Smooth muscle cell (in vitro differentiated cells): ENCODE results near the gene PRPS2. TPM values are rescaled to one million over a fixed set of nuclear protein-coding genes. Genes with fewer than 3 reads are reported as not detected.

Experiments
- DNase-seq: peaks from one replicate; lab custom pipeline; 2025; ENCODE audit not compliant: unreplicated experiment; lab: John Stamatoyannopoulos, UW
- H2AFZ ChIP-seq: fragments of 200-600 bp; sonication (generic); 2 replicates; pipeline ENCODE4 v1.6.0; 2016; ENCODE audit warnings: antibody characterized with exemption, low read depth, mild to moderate bottlenecking
- H3F3A ChIP-seq: fragments of 200-600 bp; sonication (generic); 2 replicates; pipeline ENCODE4 v1.6.0; 2017; ENCODE audit warnings: antibody characterized with exemption, low read depth
- H3K27ac ChIP-seq: fragments of 200-600 bp; sonication (generic); 2 replicates; pipeline ENCODE4 v1.5.1; 2016; ENCODE audit warnings: low read depth, mild to moderate bottlenecking
- H3K27me3 ChIP-seq: fragments of 200-600 bp; sonication (generic); 2 replicates; pipeline ENCODE4 v1.6.1; 2016; ENCODE audit warnings: low read depth, mild to moderate bottlenecking
- H3K36me3 ChIP-seq: fragments of 200-600 bp; sonication (generic); 2 replicates; pipeline ENCODE4 v1.5.1; 2016; ENCODE audit warnings: low read depth
- H3K4me1 ChIP-seq: fragments of 200-600 bp; sonication (generic); 2 replicates; pipeline ENCODE4 v1.5.1; 2016; ENCODE audit warnings: low read depth
- H3K4me2 ChIP-seq: fragments of 200-600 bp; sonication (generic); 2 replicates; pipeline ENCODE4 v1.6.0; 2016; ENCODE audit warnings: mild to moderate bottlenecking
- H3K4me3 ChIP-seq: fragments of 200-600 bp; sonication (generic); 2 replicates; pipeline ENCODE4 v1.5.1; 2016; ENCODE audit warnings: mild to moderate bottlenecking
- H3K79me2 ChIP-seq: fragments of 200-600 bp; sonication (generic); 2 replicates; pipeline ENCODE4 v1.6.0; 2016; ENCODE audit warnings: low read depth, mild to moderate bottlenecking
- H3K9ac ChIP-seq: fragments of 200-600 bp; sonication (generic); 2 replicates; pipeline ENCODE4 v1.6.0; 2016; ENCODE audit warnings: low read depth
- H3K9me3 ChIP-seq: fragments of 200-600 bp; sonication (generic); replicated peaks from 2 replicates; pipeline ENCODE4 v1.5.1; 2016; ENCODE audit warnings: low read depth
- H4K20me1 ChIP-seq: fragments of 200-600 bp; sonication (generic); 2 replicates; pipeline ENCODE4 v1.6.0; 2016; ENCODE audit warnings: low read depth
- WGBS: methylation state at CpG from one replicate; pipeline ENCODE4 v1.1.7; 2016; ENCODE audit warnings: low lambda C conversion rate; 5-methylcytosine and 5-hydroxymethylcytosine counted together
- polyA plus RNA-seq: library from polyadenylated mRNA; unstranded; fragments of >200 nt; fragmentation: Nextera tagmentation; extraction: Ambion mirVana; gene quantifications from 2 replicates; pipeline ENCODE4 v1.2.1, GENCODE V29; 2016
- total RNA-seq: library from RNA; depleted of rRNA; stranded (reverse); fragments of >200 nt; gene quantifications from 2 replicates; pipeline ENCODE4 v1.2.3, GENCODE V29; 2014
- TF ChIP-seq, protein P1 (sequence below): fragments of 200-600 bp; sonication (generic); IDR thresholded peaks from 2 replicates; pipeline ENCODE4 v1.5.1; 2017; ENCODE audit warnings: borderline replicate concordance, mild to moderate bottlenecking, antibody characterized with exemption; ENCODE audit not compliant: insufficient read depth, poor library complexity, severe bottlenecking

Gene PRPS2
- total and polyA plus RNA-seq, 2 experiments from 2014 or later, result 14.5 to 28.0 TPM

DNA sequence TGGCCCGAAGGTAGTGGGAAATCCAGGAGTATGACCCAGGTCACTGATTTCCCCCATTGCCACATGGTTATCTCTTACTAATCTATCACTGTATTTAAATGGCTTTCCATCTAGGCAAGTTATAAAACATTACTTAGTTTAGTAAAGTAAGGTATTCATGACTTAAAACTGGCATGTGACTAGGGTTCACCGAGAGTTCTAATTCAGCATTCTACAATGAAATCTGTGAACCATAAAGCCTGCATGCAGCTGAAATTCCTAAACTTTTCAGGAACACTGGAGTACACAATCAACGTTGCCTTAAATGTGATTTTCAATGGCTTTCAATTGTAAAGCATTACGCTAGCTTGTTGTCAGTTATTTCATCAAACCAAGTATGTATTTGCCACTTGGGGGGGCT, 22.7 kb upstream of the PRPS2 start:
- no peak overlapping the region for H3K27ac ChIP-seq
- H3K9me3 ChIP-seq, result no peaks in the 10 kb centered on the region
- no peaks in the 10 kb centered on the region for H3K4me1 ChIP-seq
- no peak overlapping the region for H3K4me3 ChIP-seq
- no peaks in the 10 kb centered on the region for H3F3A ChIP-seq
- DNase-seq, result no peak
- TF ChIP-seq, protein P1, sequence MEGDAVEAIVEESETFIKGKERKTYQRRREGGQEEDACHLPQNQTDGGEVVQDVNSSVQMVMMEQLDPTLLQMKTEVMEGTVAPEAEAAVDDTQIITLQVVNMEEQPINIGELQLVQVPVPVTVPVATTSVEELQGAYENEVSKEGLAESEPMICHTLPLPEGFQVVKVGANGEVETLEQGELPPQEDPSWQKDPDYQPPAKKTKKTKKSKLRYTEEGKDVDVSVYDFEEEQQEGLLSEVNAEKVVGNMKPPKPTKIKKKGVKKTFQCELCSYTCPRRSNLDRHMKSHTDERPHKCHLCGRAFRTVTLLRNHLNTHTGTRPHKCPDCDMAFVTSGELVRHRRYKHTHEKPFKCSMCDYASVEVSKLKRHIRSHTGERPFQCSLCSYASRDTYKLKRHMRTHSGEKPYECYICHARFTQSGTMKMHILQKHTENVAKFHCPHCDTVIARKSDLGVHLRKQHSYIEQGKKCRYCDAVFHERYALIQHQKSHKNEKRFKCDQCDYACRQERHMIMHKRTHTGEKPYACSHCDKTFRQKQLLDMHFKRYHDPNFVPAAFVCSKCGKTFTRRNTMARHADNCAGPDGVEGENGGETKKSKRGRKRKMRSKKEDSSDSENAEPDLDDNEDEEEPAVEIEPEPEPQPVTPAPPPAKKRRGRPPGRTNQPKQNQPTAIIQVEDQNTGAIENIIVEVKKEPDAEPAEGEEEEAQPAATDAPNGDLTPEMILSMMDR, result no peak
- no peaks in the 10 kb centered on the region for H3K27me3 ChIP-seq
- no peak overlapping the region for H3K4me2 ChIP-seq
- no peaks in the 10 kb centered on the region for H3K36me3 ChIP-seq
- no peak overlapping the region for H3K9ac ChIP-seq
- H4K20me1 ChIP-seq, result no peaks in the 10 kb centered on the region
- no peak overlapping the region for H2AFZ ChIP-seq
- 90% methylated on average over 4 of the region's 4 CpGs for WGBS
- no peaks in the 10 kb centered on the region for H3K79me2 ChIP-seq

DNA sequence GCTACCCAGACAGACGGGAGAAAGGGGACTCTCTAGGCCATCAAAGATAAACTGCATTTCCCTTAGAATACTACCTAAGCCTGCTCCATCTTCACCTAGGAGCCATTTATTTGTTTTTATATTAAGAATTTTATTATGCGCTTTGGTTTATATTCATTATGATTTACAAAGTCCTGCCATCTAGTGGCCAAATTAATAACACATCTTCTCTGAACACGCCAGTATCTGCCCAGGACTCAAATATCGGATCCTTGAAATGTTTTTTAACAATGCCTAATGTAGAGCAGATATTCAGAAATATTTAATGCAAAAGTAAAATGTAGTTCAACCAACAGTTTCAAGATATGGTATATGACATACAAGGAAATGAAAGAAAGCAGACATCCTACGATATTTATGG, 20.8 kb upstream of the PRPS2 start:
- no peak overlapping the region for H2AFZ ChIP-seq
- no peaks in the 10 kb centered on the region for H4K20me1 ChIP-seq
- H3K27ac ChIP-seq, result no peak overlapping the region
- no peaks in the 10 kb centered on the region for H3K4me1 ChIP-seq
- WGBS, result 77% methylated on average over 5 of the region's 5 CpGs
- no peaks in the 10 kb centered on the region for H3K9me3 ChIP-seq
- no peaks in the 10 kb centered on the region for H3F3A ChIP-seq
- H3K4me2 ChIP-seq, result no peak overlapping the region
- TF ChIP-seq, protein P1, result peak; percentile 46
- no peaks in the 10 kb centered on the region for H3K27me3 ChIP-seq
- no peak overlapping the region for H3K9ac ChIP-seq
- no peak overlapping the region for H3K4me3 ChIP-seq
- H3K79me2 ChIP-seq, result no peaks in the 10 kb centered on the region
- DNase-seq, result no peak
- no peaks in the 10 kb centered on the region for H3K36me3 ChIP-seq

DNA sequence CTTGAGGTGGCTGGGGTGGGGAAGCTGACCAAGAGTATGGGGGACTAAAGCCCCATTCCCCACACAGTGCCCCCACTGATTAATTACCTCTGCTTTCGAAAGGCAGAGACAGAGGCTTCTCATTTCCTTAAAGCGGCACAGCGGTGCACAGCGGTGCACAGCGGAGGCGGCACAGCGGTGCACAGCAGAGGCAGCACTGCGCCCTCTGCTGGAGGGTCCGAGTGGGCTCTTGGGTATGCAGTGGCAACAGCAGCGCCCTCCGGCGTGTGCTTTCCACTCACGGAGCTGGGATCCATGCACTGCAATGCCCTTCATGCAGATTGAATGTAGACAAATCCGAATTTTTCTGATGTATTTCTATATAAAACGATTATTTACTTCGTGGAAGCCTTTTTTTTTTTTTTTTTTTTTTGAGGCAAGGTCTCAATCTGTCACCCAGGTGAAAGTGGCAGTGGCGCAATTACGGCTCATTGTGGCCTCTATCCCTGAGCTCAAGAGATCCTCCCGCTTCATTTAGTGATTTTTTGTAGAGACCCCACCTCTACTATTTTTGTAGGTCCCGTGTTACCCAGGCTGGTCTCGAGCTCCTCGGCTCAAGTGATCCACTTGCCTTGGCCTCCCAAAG, 19.7 kb upstream of the PRPS2 start:
- no peak overlapping the region for H3K27ac ChIP-seq
- no peak overlapping the region for H3K9ac ChIP-seq
- H3K9me3 ChIP-seq, result no peaks in the 10 kb centered on the region
- no peak overlapping the region for H2AFZ ChIP-seq
- no peak overlapping the region for H3K4me3 ChIP-seq
- DNase-seq, result peak; percentile 1
- H3K4me2 ChIP-seq, result no peak overlapping the region
- H3K4me1 ChIP-seq, result no peaks in the 10 kb centered on the region
- TF ChIP-seq, protein P1, result peak; percentile 72
- WGBS, result 47% methylated on average over 22 of the region's 22 CpGs
- H3F3A ChIP-seq, result no peaks in the 10 kb centered on the region
- no peaks in the 10 kb centered on the region for H3K79me2 ChIP-seq
- H3K27me3 ChIP-seq, result no peaks in the 10 kb centered on the region
- H4K20me1 ChIP-seq, result no peaks in the 10 kb centered on the region
- no peaks in the 10 kb centered on the region for H3K36me3 ChIP-seq

DNA sequence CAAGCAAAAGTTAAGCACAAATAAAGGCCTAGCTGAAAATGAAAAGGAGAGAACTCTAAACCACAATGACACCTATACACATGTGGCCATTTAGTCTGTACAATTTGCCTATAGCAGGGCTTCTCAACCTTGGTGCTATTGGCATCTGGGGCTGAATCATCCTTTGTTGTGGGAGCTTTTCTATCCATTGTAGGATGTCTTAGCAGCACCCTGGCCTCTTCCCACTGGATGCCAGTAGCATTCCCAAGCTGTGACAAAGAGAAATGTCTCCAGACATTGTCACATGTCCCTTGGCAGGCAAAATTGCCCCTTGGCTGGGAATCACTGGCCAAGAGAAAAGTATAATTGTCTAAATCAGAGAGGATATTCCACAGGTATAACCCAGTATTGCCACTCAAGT, 13.5 kb upstream of the PRPS2 start:
- TF ChIP-seq, protein P1, result no peak

More for the DNA sequence above, 13.5 kb upstream of the PRPS2 start:
- Histone ChIP-seq H3K4me3 (no peak overlapping the region), H3K36me3 (no peaks in the 10 kb centered on the region), H3K9ac (no peak overlapping the region), H3F3A (no peaks in the 10 kb centered on the region), H3K27me3 (no peaks in the 10 kb centered on the region), H3K27ac (no peak overlapping the region), H3K4me1 (no peaks in the 10 kb centered on the region), H3K79me2 (no peaks in the 10 kb centered on the region), H2AFZ (no peak overlapping the region), H3K4me2 (no peak overlapping the region), H3K9me3 (no peaks in the 10 kb centered on the region), H4K20me1 (no peaks in the 10 kb centered on the region)
- DNase-seq, result no peak
